ENCODE data around the gene TAF3. TPM values are rescaled to one million over a fixed set of nuclear protein-coding genes. Genes with fewer than 3 reads are reported as not detected.

Gene TAF3
- total RNA-seq, 4 donors from 2014 or later, result 11.7 to 12.6 (median 12.4) TPM

GRCh38 chr10:7836571-7836970 is 18.3 kb downstream of the TAF3 start:
- 92 to 96% methylated on average over 2 of the region's 2 CpGs for WGBS, 2 donors

DNA sequence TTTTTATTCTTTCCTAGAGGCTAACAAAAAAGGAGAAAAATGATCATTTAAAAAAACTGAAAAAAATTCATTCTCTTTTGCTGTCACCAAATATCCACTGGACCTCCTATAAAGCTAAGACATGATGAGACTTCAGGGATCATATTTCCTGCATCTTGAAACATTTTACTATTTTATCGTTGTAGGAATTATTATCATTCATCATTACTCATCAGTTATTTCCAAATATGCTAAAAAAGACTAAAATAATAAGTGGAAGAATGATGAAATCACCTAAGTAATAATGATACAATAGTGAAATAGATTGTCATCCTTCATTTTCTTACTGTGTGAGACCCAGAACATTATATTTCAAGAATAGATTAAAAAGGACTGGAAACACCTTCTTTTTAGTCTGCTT is 28.3 kb downstream of the TAF3 start:
- no peak overlapping the region for H3K4me3 ChIP-seq
- H3K27ac ChIP-seq, result no peak overlapping the region
- 60 to 62% methylated on average over 1 of the region's 1 CpG for WGBS, 2 donors
- TF ChIP-seq CTCF (IDR thresholded peaks at IDR 0.05) (no peak), POLR2A (IDR thresholded peaks at IDR 0.05) (no peak), EP300 (IDR thresholded peaks at IDR 0.05) (no peak)
- H3K4me1 ChIP-seq, result no peaks in the 10 kb centered on the region
- H3K9me3 ChIP-seq, result no peaks in the 10 kb centered on the region
- no peaks in the 10 kb centered on the region for H3K27me3 ChIP-seq
- DNase-seq (ENCODE audit: low spot score in 2 of 2), result no peak
- H3K36me3 ChIP-seq, result peaks cover 0 to 3% (median 0%) of the 10 kb centered on the region in 3 donors

More at GRCh38 chr10:7836571-7836970, 18.3 kb downstream of the TAF3 start:
- Histone ChIP-seq H3K36me3 (peaks cover 0 to 15% (median 0%) of the 10 kb centered on the region in 3 donors), H3K4me1 (no peaks in the 10 kb centered on the region), H3K9me3 (no peaks in the 10 kb centered on the region), H3K27ac (no peak overlapping the region), H3K27me3 (no peaks in the 10 kb centered on the region), H3K4me3 (no peak overlapping the region)
- TF ChIP-seq EP300 (IDR thresholded peaks at IDR 0.05) (no peak), CTCF (IDR thresholded peaks at IDR 0.05) (no peak)
- no peak for DNase-seq (ENCODE audit: low spot score in 2 of 2)

GRCh38 chr10:7853226-7853842 is 35.0 kb downstream of the TAF3 start:
- H3K36me3 ChIP-seq, result no peaks in the 10 kb centered on the region
- no peaks in the 10 kb centered on the region for H3K9me3 ChIP-seq
- TF ChIP-seq CTCF (IDR thresholded peaks at IDR 0.05) (no peak), POLR2A (IDR thresholded peaks at IDR 0.05) (no peak), EP300 (IDR thresholded peaks at IDR 0.05) (no peak)
- DNase-seq (ENCODE audit: low spot score in 2 of 2), result no peak
- no peak overlapping the region for H3K27ac ChIP-seq
- H3K27me3 ChIP-seq, result no peaks in the 10 kb centered on the region
- 78 to 80% methylated on average over 4 of the region's 4 CpGs for WGBS, 2 donors
- H3K4me1 ChIP-seq, result peaks cover 0 to 13% (median 1%) of the 10 kb centered on the region in 4 donors
- H3K4me3 ChIP-seq, result no peak overlapping the region

GRCh38 chr10:7853890-7854289 is 35.6 kb downstream of the TAF3 start:
- no peak for TF ChIP-seq EP300 (IDR thresholded peaks at IDR 0.05)
- no peak for TF ChIP-seq CTCF (IDR thresholded peaks at IDR 0.05)
- no peak for TF ChIP-seq POLR2A (IDR thresholded peaks at IDR 0.05)
- H3K4me1 ChIP-seq, result peaks cover 0 to 13% (median 1%) of the 10 kb centered on the region in 4 donors
- 93 to 97% methylated on average over 3 of the region's 3 CpGs for WGBS, 2 donors

GRCh38 chr10:7855205-7855604 is 36.9 kb downstream of the TAF3 start:
- 74 to 83% methylated on average over 4 of the region's 4 CpGs for WGBS, 2 donors
- TF ChIP-seq POLR2A (IDR thresholded peaks at IDR 0.05) (no peak), EP300 (IDR thresholded peaks at IDR 0.05) (no peak), CTCF (IDR thresholded peaks at IDR 0.05) (no peak)

More at GRCh38 chr10:7853890-7854289, 35.6 kb downstream of the TAF3 start:
- Histone ChIP-seq H3K4me3 (no peak overlapping the region), H3K27ac (no peak overlapping the region), H3K27me3 (no peaks in the 10 kb centered on the region), H3K9me3 (no peaks in the 10 kb centered on the region), H3K36me3 (no peaks in the 10 kb centered on the region)
- no peak for DNase-seq (ENCODE audit: low spot score in 2 of 2)

More at GRCh38 chr10:7855205-7855604, 36.9 kb downstream of the TAF3 start:
- H3K9me3 ChIP-seq, result peaks cover 0 to 10% (median 0%) of the 10 kb centered on the region in 4 donors
- H3K4me3 ChIP-seq, result no peak overlapping the region
- DNase-seq (ENCODE audit: low spot score in 2 of 2), result no peak
- H3K27ac ChIP-seq, result no peak overlapping the region
- H3K27me3 ChIP-seq, result no peaks in the 10 kb centered on the region
- no peaks in the 10 kb centered on the region for H3K36me3 ChIP-seq
- H3K4me1 ChIP-seq, result peaks cover 0 to 13% (median 1%) of the 10 kb centered on the region in 4 donors
